ENCODE measurements around the gene ULK4. TPM values are rescaled to one million over a fixed set of nuclear protein-coding genes. Genes with fewer than 3 reads are reported as not detected.
A peak's percentile ranks its signal among the peaks of the same experiment; 100 is the strongest.

The ULK4 gene
- total RNA-seq, 1 experiment from 2014 or later: 6.3 TPM

DNA sequence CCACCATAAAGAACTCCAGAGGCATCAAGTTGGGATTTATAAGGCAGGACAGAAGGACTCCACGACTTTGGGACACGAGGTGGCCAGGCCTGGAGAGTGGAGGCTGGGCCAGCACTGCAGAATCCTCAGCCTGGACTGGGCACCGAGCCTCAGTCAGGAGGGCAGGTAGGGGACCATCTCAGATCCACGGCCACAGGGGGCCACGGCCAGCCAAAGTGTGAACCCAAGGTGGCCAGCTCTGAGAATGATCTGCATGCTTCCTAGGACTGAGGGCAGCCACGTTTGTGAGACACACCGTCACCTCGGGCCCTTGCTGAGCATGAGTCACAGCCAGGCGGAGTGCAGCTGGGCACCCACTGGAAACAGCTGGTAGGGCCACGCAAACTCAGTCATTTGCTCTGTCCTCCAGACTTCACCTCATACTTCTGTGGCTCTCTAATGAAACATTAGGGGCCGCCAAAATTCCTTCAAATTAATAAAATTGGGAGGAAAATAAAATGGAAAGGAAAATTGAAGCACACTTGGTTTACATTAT lies 696.8 kb downstream of the ULK4 start:
- peak overlapping the region; percentile 26; the same call in 1 of the 2 replicates for H3K9ac ChIP-seq (ENCODE audit: low read length)
- peak overlapping the region; percentile 30 for H2AFZ ChIP-seq (ENCODE audit: low read depth, low read length, poor library complexity, severe bottlenecking)
- DNase-seq (ENCODE audit: low read depth, low spot score): peak; percentile 36
- no peaks in the 10 kb centered on the region for H3K27me3 ChIP-seq (ENCODE audit: insufficient read depth, low read length)
- RAD21 ChIA-PET (ENCODE audit: low non-redundant PET in 1 of 2, low total read pairs in 2 of 2, uncharacterized antibody in 2 of 2, unreplicated experiment in 2 of 2): no interaction called here
- ATAC-seq: peak; percentile 77
- peaks cover 28 to 45% of the 10 kb centered on the region in 2 experiments for H3K4me1 ChIP-seq (ENCODE audit: control insufficient read depth in 1 of 2, insufficient read depth in 2 of 2, low read length in 2 of 2)
- BruUV-seq (replicated peaks): no TSS peak
- H3K36me3 ChIP-seq (ENCODE audit: control insufficient read depth in 1 of 2, insufficient read depth in 2 of 2, low read length in 2 of 2): no peaks in the 10 kb centered on the region
- H3K4me3 ChIP-seq (replicated peaks in 1 of 2; ENCODE audit: low read depth in 1 of 2, low read length in 2 of 2): no peak overlapping the region
- no peaks in the 10 kb centered on the region for H3K9me2 ChIP-seq (ENCODE audit: insufficient read depth)
- H3K27ac ChIP-seq (ENCODE audit: low read depth, low read length): peak overlapping the region; percentile 8; the same call in 1 of the 2 replicates
- no peaks in the 10 kb centered on the region for H3K79me2 ChIP-seq (ENCODE audit: insufficient read depth, low read length)
- no peaks in the 10 kb centered on the region for H4K20me1 ChIP-seq (ENCODE audit: insufficient read depth)
- no peaks in the 10 kb centered on the region for H3K9me3 ChIP-seq (ENCODE audit: control insufficient read depth in 1 of 2, insufficient read depth in 1 of 2, low read depth in 1 of 2, low read length in 2 of 2)
- peak overlapping the region; percentile 48 for H3K4me2 ChIP-seq (ENCODE audit: low read length)
- POLR2A ChIA-PET: no interaction called here
- intact Hi-C loops (cut with micrococcal nuclease): no loop called here
- CTCF ChIA-PET: no interaction called here
- no peak for TF ChIP-seq CEBPB (IDR thresholded peaks at IDR 0.05; ENCODE audit: low read depth)
- TF ChIP-seq SIN3A (IDR thresholded peaks at IDR 0.05; ENCODE audit: low read depth): no peak
- no peak for TF ChIP-seq EGR1 (IDR thresholded peaks at IDR 0.05; ENCODE audit: low read depth)
- no peak; the same call in 1 of the 2 replicates for TF ChIP-seq ZFX (IDR thresholded peaks at IDR 0.05)
- TF ChIP-seq EZH2 (IDR thresholded peaks at IDR 0.05): no peak
- TF ChIP-seq, protein P1, sequence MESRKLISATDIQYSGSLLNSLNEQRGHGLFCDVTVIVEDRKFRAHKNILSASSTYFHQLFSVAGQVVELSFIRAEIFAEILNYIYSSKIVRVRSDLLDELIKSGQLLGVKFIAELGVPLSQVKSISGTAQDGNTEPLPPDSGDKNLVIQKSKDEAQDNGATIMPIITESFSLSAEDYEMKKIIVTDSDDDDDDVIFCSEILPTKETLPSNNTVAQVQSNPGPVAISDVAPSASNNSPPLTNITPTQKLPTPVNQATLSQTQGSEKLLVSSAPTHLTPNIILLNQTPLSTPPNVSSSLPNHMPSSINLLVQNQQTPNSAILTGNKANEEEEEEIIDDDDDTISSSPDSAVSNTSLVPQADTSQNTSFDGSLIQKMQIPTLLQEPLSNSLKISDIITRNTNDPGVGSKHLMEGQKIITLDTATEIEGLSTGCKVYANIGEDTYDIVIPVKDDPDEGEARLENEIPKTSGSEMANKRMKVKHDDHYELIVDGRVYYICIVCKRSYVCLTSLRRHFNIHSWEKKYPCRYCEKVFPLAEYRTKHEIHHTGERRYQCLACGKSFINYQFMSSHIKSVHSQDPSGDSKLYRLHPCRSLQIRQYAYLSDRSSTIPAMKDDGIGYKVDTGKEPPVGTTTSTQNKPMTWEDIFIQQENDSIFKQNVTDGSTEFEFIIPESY (IDR thresholded peaks at IDR 0.05; ENCODE audit: extremely low read depth, insufficient replicate concordance, low read length): no peak
- peak; percentile 68 for TF ChIP-seq FOSL1 (IDR thresholded peaks at IDR 0.05; ENCODE audit: low read depth)
- TF ChIP-seq, protein P2, sequence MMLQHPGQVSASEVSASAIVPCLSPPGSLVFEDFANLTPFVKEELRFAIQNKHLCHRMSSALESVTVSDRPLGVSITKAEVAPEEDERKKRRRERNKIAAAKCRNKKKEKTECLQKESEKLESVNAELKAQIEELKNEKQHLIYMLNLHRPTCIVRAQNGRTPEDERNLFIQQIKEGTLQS (IDR thresholded peaks at IDR 0.05): no peak
- TF ChIP-seq POLR2AphosphoS5 (IDR thresholded peaks at IDR 0.05; ENCODE audit: low read depth, low read length): peak; percentile 22; the same call in 1 of the 2 replicates
- peak; percentile 80 for TF ChIP-seq JUND (IDR thresholded peaks at IDR 0.05)
- peak; percentile 40 for TF ChIP-seq TCF7L2 (IDR thresholded peaks at IDR 0.05; ENCODE audit: borderline replicate concordance, extremely low read depth, insufficient read depth, insufficient read length)
- TF ChIP-seq ZNF274 (IDR thresholded peaks at IDR 0.05; ENCODE audit: low read depth, low read length): no peak
- TF ChIP-seq YY1 (IDR thresholded peaks at IDR 0.05; ENCODE audit: extremely low read depth, insufficient replicate concordance, low read depth, low read length): no peak
- TF ChIP-seq, protein P3, sequence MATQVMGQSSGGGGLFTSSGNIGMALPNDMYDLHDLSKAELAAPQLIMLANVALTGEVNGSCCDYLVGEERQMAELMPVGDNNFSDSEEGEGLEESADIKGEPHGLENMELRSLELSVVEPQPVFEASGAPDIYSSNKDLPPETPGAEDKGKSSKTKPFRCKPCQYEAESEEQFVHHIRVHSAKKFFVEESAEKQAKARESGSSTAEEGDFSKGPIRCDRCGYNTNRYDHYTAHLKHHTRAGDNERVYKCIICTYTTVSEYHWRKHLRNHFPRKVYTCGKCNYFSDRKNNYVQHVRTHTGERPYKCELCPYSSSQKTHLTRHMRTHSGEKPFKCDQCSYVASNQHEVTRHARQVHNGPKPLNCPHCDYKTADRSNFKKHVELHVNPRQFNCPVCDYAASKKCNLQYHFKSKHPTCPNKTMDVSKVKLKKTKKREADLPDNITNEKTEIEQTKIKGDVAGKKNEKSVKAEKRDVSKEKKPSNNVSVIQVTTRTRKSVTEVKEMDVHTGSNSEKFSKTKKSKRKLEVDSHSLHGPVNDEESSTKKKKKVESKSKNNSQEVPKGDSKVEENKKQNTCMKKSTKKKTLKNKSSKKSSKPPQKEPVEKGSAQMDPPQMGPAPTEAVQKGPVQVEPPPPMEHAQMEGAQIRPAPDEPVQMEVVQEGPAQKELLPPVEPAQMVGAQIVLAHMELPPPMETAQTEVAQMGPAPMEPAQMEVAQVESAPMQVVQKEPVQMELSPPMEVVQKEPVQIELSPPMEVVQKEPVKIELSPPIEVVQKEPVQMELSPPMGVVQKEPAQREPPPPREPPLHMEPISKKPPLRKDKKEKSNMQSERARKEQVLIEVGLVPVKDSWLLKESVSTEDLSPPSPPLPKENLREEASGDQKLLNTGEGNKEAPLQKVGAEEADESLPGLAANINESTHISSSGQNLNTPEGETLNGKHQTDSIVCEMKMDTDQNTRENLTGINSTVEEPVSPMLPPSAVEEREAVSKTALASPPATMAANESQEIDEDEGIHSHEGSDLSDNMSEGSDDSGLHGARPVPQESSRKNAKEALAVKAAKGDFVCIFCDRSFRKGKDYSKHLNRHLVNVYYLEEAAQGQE (IDR thresholded peaks at IDR 0.05; ENCODE audit: low read depth): no peak
- no peak for TF ChIP-seq SRF (IDR thresholded peaks at IDR 0.05; ENCODE audit: low read depth)
- TF ChIP-seq, protein P4, sequence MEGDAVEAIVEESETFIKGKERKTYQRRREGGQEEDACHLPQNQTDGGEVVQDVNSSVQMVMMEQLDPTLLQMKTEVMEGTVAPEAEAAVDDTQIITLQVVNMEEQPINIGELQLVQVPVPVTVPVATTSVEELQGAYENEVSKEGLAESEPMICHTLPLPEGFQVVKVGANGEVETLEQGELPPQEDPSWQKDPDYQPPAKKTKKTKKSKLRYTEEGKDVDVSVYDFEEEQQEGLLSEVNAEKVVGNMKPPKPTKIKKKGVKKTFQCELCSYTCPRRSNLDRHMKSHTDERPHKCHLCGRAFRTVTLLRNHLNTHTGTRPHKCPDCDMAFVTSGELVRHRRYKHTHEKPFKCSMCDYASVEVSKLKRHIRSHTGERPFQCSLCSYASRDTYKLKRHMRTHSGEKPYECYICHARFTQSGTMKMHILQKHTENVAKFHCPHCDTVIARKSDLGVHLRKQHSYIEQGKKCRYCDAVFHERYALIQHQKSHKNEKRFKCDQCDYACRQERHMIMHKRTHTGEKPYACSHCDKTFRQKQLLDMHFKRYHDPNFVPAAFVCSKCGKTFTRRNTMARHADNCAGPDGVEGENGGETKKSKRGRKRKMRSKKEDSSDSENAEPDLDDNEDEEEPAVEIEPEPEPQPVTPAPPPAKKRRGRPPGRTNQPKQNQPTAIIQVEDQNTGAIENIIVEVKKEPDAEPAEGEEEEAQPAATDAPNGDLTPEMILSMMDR (IDR thresholded peaks at IDR 0.05 in 2 of 3, conservative IDR thresholded peaks at IDR 0.05 in 1 of 3; ENCODE audit: borderline replicate concordance in 1 of 3, insufficient read depth in 1 of 3, low read depth in 2 of 3, low read length in 2 of 3): no peak
- TF ChIP-seq RAD21 (IDR thresholded peaks at IDR 0.05; ENCODE audit: low read depth): 0 out of 2 replicates have a peak, but pooled peaks have one; percentile 15
- no peak for TF ChIP-seq POLR2A (IDR thresholded peaks at IDR 0.05; ENCODE audit: borderline replicate concordance, extremely low read depth, insufficient read depth, insufficient read length)
- peak; percentile 76; the same call in 1 of the 2 replicates for TF ChIP-seq CBX3 (IDR thresholded peaks at IDR 0.05; ENCODE audit: low read depth)
- no peak for TF ChIP-seq EZH2phosphoT487 (IDR thresholded peaks at IDR 0.05; ENCODE audit: borderline replicate concordance)
- no peak for TF ChIP-seq ELF1 (IDR thresholded peaks at IDR 0.05; ENCODE audit: borderline replicate concordance, low read depth)
- TF ChIP-seq SP1 (IDR thresholded peaks at IDR 0.05; ENCODE audit: low read depth): no peak
